Testis (tissue), 2 donors: ENCODE results near the gene FARP1.

ENCODE experiments used
- POLR2A ChIP-seq: fragments of 450-650 bp; IDR thresholded peaks from one replicate; pipeline ENCODE4 v1.6.1; 2017; ENCODE audit warnings: antibody characterized with exemption, mild to moderate bottlenecking, moderate library complexity
- TF ChIP-seq, protein P1 (sequence below), 3 experiments: fragments of 450-650 bp in 2 of 3; fragments of 200-600 bp in 1 of 3; sonication (generic) in 1 of 3; IDR thresholded peaks; one replicate each; pipeline ENCODE4 v1.5.1; 2016 to 2019; ENCODE audit warnings: antibody characterized with exemption in 3 of 3, mild to moderate bottlenecking in 2 of 3, moderate library complexity in 1 of 3

DNA sequence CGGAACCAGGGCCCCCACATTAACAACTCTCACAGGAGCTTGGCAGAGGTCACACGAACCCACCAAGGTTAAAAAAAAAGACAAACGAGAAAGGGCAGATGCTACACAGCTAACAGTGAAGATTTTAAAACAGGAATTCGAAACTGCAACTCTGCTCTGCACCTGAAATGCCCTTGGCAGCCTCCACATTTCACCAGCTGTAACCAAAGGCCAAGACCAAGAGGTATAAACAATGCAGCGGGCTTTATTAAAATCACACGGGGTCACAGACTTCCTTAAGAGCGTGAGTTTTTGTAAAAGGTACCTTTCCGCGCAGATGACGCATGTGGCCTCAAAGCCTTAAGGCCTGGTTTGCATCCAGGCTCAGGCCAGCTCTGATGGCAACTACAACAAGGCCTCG, 345.8 kb downstream of the FARP1 start:
- TF ChIP-seq, protein P1, sequence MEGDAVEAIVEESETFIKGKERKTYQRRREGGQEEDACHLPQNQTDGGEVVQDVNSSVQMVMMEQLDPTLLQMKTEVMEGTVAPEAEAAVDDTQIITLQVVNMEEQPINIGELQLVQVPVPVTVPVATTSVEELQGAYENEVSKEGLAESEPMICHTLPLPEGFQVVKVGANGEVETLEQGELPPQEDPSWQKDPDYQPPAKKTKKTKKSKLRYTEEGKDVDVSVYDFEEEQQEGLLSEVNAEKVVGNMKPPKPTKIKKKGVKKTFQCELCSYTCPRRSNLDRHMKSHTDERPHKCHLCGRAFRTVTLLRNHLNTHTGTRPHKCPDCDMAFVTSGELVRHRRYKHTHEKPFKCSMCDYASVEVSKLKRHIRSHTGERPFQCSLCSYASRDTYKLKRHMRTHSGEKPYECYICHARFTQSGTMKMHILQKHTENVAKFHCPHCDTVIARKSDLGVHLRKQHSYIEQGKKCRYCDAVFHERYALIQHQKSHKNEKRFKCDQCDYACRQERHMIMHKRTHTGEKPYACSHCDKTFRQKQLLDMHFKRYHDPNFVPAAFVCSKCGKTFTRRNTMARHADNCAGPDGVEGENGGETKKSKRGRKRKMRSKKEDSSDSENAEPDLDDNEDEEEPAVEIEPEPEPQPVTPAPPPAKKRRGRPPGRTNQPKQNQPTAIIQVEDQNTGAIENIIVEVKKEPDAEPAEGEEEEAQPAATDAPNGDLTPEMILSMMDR (IDR thresholded peaks at IDR 0.05): no peak
- TF ChIP-seq POLR2A: no peak
